ENCODE data around the gene APBA1. TPM values are rescaled to one million over a fixed set of nuclear protein-coding genes. Genes with fewer than 3 reads are reported as not detected.
A peak's percentile ranks its signal among the peaks of the same experiment; 100 is the strongest.

APBA1 gene
- total and polyA plus RNA-seq, 10 donors = 0.41 to 28.2 (median 13.8) TPM

GRCh38 chr9:69427286-69427685, 244.9 kb downstream of the APBA1 start:
- TF ChIP-seq POLR2AphosphoS5 (IDR thresholded peaks at IDR 0.05) (no peak), CTCF (IDR thresholded peaks at IDR 0.05 in 8 of 11, conservative IDR thresholded peaks at IDR 0.05 in 3 of 11) (no peak), POLR2A (IDR thresholded peaks at IDR 0.05) (no peak)
- intact Hi-C loops (cut with DNase I; ENCODE audit: low total_unique reads) = loop anchor here (10.0 kb wide), 2 partner anchors 118 to 488 kb away; no protein-coding TSS in a partner anchor

GRCh38 chr9:69425136-69425801, 246.9 kb downstream of the APBA1 start:
- 86 to 95% (median 88%) methylated on average over 17 of the region's 17 CpGs for WGBS, 5 donors
- Histone ChIP-seq H3K27me3 (replicated peaks in 1 of 7) (peaks cover 0 to 13% (median 0%) of the 10 kb centered on the region in 7 donors), H3K4me1 (no peaks in the 10 kb centered on the region), H3K36me3 (no peaks in the 10 kb centered on the region), H3K27ac (no peak overlapping the region), H3K9me3 (no peaks in the 10 kb centered on the region), H3K4me3 (no peak overlapping the region)
- TF ChIP-seq POLR2A (IDR thresholded peaks at IDR 0.05) (no peak), CTCF (IDR thresholded peaks at IDR 0.05 in 8 of 11, conservative IDR thresholded peaks at IDR 0.05 in 3 of 11) (no peak), POLR2AphosphoS5 (IDR thresholded peaks at IDR 0.05) (no peak)
- DNase-seq = no peak
- intact Hi-C loops (cut with DNase I; ENCODE audit: low total_unique reads) = loop anchor here (10.0 kb wide), 2 partner anchors 120 to 490 kb away; no protein-coding TSS in a partner anchor

More at GRCh38 chr9:69427286-69427685, 244.9 kb downstream of the APBA1 start:
- H3K4me1 ChIP-seq = no peaks in the 10 kb centered on the region
- no peak for DNase-seq
- no peaks in the 10 kb centered on the region for H3K9me3 ChIP-seq
- H3K4me3 ChIP-seq = no peak overlapping the region
- H3K27me3 ChIP-seq (replicated peaks in 1 of 7) = no peaks in the 10 kb centered on the region
- no peak overlapping the region for H3K27ac ChIP-seq
- H3K36me3 ChIP-seq = peaks cover 0 to 6% (median 0%) of the 10 kb centered on the region in 6 donors
- 83 to 88% (median 87%) methylated on average over 4 of the region's 4 CpGs for WGBS, 5 donors

- intact Hi-C loops (cut with DNase I; ENCODE audit: low total_unique reads) = loop anchor here (10.0 kb wide), 2 partner anchors 123 to 493 kb away; no protein-coding TSS in a partner anchor
- Histone ChIP-seq H3K4me1 (no peaks in the 10 kb centered on the region), H3K9me3 (no peaks in the 10 kb centered on the region), H3K27ac (no peak overlapping the region), H3K4me3 (no peak overlapping the region), H3K36me3 (no peaks in the 10 kb centered on the region), H3K27me3 (replicated peaks in 1 of 7) (peaks cover 0 to 20% (median 0%) of the 10 kb centered on the region in 7 donors)
- TF ChIP-seq POLR2AphosphoS5 (IDR thresholded peaks at IDR 0.05) = no peak
- TF ChIP-seq CTCF (IDR thresholded peaks at IDR 0.05 in 8 of 11, conservative IDR thresholded peaks at IDR 0.05 in 3 of 11) = peak; percentile 47 to 83 (median 77)
- TF ChIP-seq POLR2A (IDR thresholded peaks at IDR 0.05) = no peak
- DNase-seq = no peak
- 56 to 62% (median 60%) methylated on average over 16 of the region's 16 CpGs for WGBS, 5 donors
Observed at GRCh38 chr9:69421908-69422801, 250.0 kb downstream of the APBA1 start.

All from spleen (tissue), 11 donors.